IMR-90 (cell line): Measurements from ENCODE around the gene ZNRD2. TPM values are rescaled to one million over a fixed set of nuclear protein-coding genes. Genes with fewer than 3 reads are reported as not detected.

Experiments
- ATAC-seq: fragments of 200-7000 bp; cut with Tn5 transposase; 2 replicates; pipeline ENCODE4 v1.9.1; 2020; ENCODE audit warnings: low read depth, mild to moderate bottlenecking, moderate library complexity
- BruUV-seq: library from RNA; stranded (reverse); fragments of 400-500 nt; replicated peaks from 2 replicates; lab custom pipeline; 2021; lab: Mats Ljungman, UMichigan
- CTCF ChIA-PET: fragments of 300-600 bp; formaldehyde crosslinking; extraction: SDS; loops from one replicate; lab custom pipeline; 2021; ENCODE audit warnings: antibody characterized with exemption; lab: Yijun Ruan, JAX
- POLR2A ChIA-PET: fragments of 300-600 bp; sonication (Branson Sonifier 250); formaldehyde crosslinking; loops from one replicate; lab custom pipeline; 2022; ENCODE audit warnings: antibody characterized with exemption; ENCODE audit not compliant: unreplicated experiment; lab: Charles Lee
- DNase-seq: peaks from one replicate; pipeline ENCODE4 v3.0.0; 2013
- H2AFZ ChIP-seq: replicated peaks from 2 replicates; pipeline ENCODE3; 2013; ENCODE audit warnings: low read length, mild to moderate bottlenecking; ENCODE audit not compliant: poor library complexity
- H2AK5ac ChIP-seq: 2 replicates; pipeline ENCODE4 v1.6.1; 2013; ENCODE audit warnings: low read depth, low read length, inconsistent platforms
- H2AK9ac ChIP-seq: replicated peaks from 2 replicates; pipeline ENCODE3; 2013; ENCODE audit warnings: mild to moderate bottlenecking, low read depth, low read length, moderate library complexity; ENCODE audit not compliant: poor library complexity
- H2BK120ac ChIP-seq: 2 replicates; pipeline ENCODE4 v1.6.1; 2013; ENCODE audit warnings: low read depth, low read length, inconsistent platforms
- H2BK15ac ChIP-seq: 3 replicates; pipeline ENCODE4 v1.6.1; 2013; ENCODE audit warnings: low read depth, low read length, inconsistent platforms
- H2BK20ac ChIP-seq: 2 replicates; pipeline ENCODE4 v1.6.1; 2013; ENCODE audit warnings: low read depth, mild to moderate bottlenecking, inconsistent platforms, low read length, moderate library complexity
- H2BK5ac ChIP-seq: 2 replicates; pipeline ENCODE4 v1.6.1; 2013; ENCODE audit warnings: mild to moderate bottlenecking, low read depth, low read length, inconsistent platforms; ENCODE audit not compliant: poor library complexity, severe bottlenecking
- H3K14ac ChIP-seq: replicated peaks from 2 replicates; pipeline ENCODE4 v1.6.1; 2013; ENCODE audit warnings: low read depth, low read length, inconsistent platforms
- H3K18ac ChIP-seq: 2 replicates; pipeline ENCODE4 v1.6.1; 2013; ENCODE audit warnings: low read depth, low read length, control low read depth
- H3K23ac ChIP-seq: 2 replicates; pipeline ENCODE4 v1.6.1; 2013; ENCODE audit warnings: low read depth, low read length, inconsistent platforms
- H3K27ac ChIP-seq: 2 replicates; pipeline ENCODE4 v1.5.1; 2013; ENCODE audit warnings: mild to moderate bottlenecking, control low read depth, low read length; ENCODE audit not compliant: insufficient read depth
- H3K27me3 ChIP-seq: 2 replicates; pipeline ENCODE4 v1.6.1; 2013; ENCODE audit warnings: low read length; ENCODE audit not compliant: control insufficient read depth, insufficient read depth
- H3K36me3 ChIP-seq: 2 replicates; pipeline ENCODE4 v1.6.1; 2013; ENCODE audit warnings: low read length, mixed read lengths; ENCODE audit not compliant: control insufficient read depth, insufficient read depth
- H3K4ac ChIP-seq: 2 replicates; pipeline ENCODE4 v1.6.1; 2013; ENCODE audit warnings: low read depth, low read length, inconsistent platforms
- H3K4me1 ChIP-seq: 2 replicates; pipeline ENCODE4 v1.6.1; 2013; ENCODE audit warnings: low read length, mixed read lengths; ENCODE audit not compliant: control insufficient read depth, insufficient read depth
- H3K4me2 ChIP-seq: 2 replicates; pipeline ENCODE4 v1.6.1; 2013; ENCODE audit warnings: low read depth, mild to moderate bottlenecking, control low read depth, low read length, moderate library complexity
- H3K4me3 ChIP-seq: 2 replicates; pipeline ENCODE4 v1.5.1; 2013; ENCODE audit warnings: low read depth, mild to moderate bottlenecking, control low read depth, low read length, moderate library complexity; ENCODE audit not compliant: insufficient read depth
- H3K56ac ChIP-seq: 2 replicates; pipeline ENCODE4 v1.6.1; 2013; ENCODE audit warnings: low read length, inconsistent platforms; ENCODE audit not compliant: insufficient read depth; ENCODE audit errors: extremely low read depth
- H3K79me1 ChIP-seq, 2 experiments: 2 replicates each; pipeline ENCODE4 v1.6.1; 2013; ENCODE audit warnings: low read length in 2 of 2, inconsistent platforms in 1 of 2, low read depth in 1 of 2
- H3K9ac ChIP-seq: 2 replicates; pipeline ENCODE4 v1.6.1; 2013; ENCODE audit warnings: low read depth, low read length, control low read depth
- H3K9me1 ChIP-seq: 2 replicates; pipeline ENCODE4 v1.6.1; 2013; ENCODE audit warnings: low read length, inconsistent platforms; ENCODE audit not compliant: insufficient read depth
- H3K9me3 ChIP-seq: 2 replicates; pipeline ENCODE4 v1.6.1; 2013; ENCODE audit warnings: low read length; ENCODE audit not compliant: control insufficient read depth, insufficient read depth
- H4K20me1 ChIP-seq: 2 replicates; pipeline ENCODE4 v1.6.1; 2013; ENCODE audit warnings: low read length, inconsistent platforms; ENCODE audit not compliant: insufficient read depth
- H4K5ac ChIP-seq: 2 replicates; pipeline ENCODE4 v1.6.1; 2013; ENCODE audit warnings: mild to moderate bottlenecking, low read depth, low read length, control low read depth
- H4K8ac ChIP-seq, 2 experiments: 2 replicates each; pipeline ENCODE4 v1.6.1; 2013; ENCODE audit warnings: low read depth in 2 of 2, low read length in 2 of 2, control low read depth in 1 of 2, inconsistent platforms in 1 of 2
- H4K91ac ChIP-seq: 2 replicates; pipeline ENCODE4 v1.6.1; 2013; ENCODE audit warnings: low read depth, low read length, inconsistent platforms; ENCODE audit not compliant: insufficient read depth
- BHLHE40 ChIP-seq: fragments of 150-350 bp; IDR thresholded peaks from 2 replicates; pipeline ENCODE4 v1.6.1; 2016; ENCODE audit warnings: mild to moderate bottlenecking, low read depth, low read length
- CEBPB ChIP-seq: IDR thresholded peaks from 2 replicates; pipeline ENCODE4 v1.6.1; 2012; ENCODE audit warnings: low read depth, low read length, improper control_type of control experiment
- CHD1 ChIP-seq: IDR thresholded peaks from 2 replicates; pipeline ENCODE4 v1.6.1; 2012; ENCODE audit warnings: low read depth, low read length, improper control_type of control experiment
- FOS ChIP-seq: fragments of 150-350 bp; IDR thresholded peaks from 2 replicates; pipeline ENCODE4 v1.6.1; 2016; ENCODE audit warnings: low read depth, low read length
- MAFK ChIP-seq: IDR thresholded peaks from 2 replicates; pipeline ENCODE4 v1.6.1; 2012; ENCODE audit warnings: low read depth, low read length, improper control_type of control experiment
- MAZ ChIP-seq: IDR thresholded peaks from 2 replicates; pipeline ENCODE4 v1.6.1; 2012; ENCODE audit warnings: low read depth, mild to moderate bottlenecking, low read length, improper control_type of control experiment, moderate library complexity, borderline replicate concordance
- NFE2L2 ChIP-seq: fragments of 150-350 bp; IDR thresholded peaks from 2 replicates; pipeline ENCODE4 v1.6.1; 2016; ENCODE audit warnings: low read depth, mild to moderate bottlenecking, low read length
- RAD21 ChIP-seq: IDR thresholded peaks from 2 replicates; pipeline ENCODE4 v1.6.1; 2012; ENCODE audit warnings: low read length, improper control_type of control experiment
- RCOR1 ChIP-seq: IDR thresholded peaks from 2 replicates; pipeline ENCODE4 v1.6.1; 2012; ENCODE audit warnings: mild to moderate bottlenecking, low read length, improper control_type of control experiment; ENCODE audit not compliant: insufficient replicate concordance
- SMC3 ChIP-seq: fragments of 150-350 bp; IDR thresholded peaks from 2 replicates; pipeline ENCODE4 v1.6.1; 2016; ENCODE audit warnings: low read depth, mild to moderate bottlenecking, antibody characterized with exemption, low read length, moderate library complexity
- WGBS, 2 experiments: methylation state at CpG; one replicate each; pipeline versions ENCODE4 v1.1.5 to v1.1.7; 2013; ENCODE audit warnings: missing lambda C conversion rate in 2 of 2; ENCODE audit not compliant: insufficient read length in 1 of 2; ENCODE audit errors: extremely low coverage in 2 of 2; 5-methylcytosine and 5-hydroxymethylcytosine counted together
- dilution Hi-C: fragments of 300-500 bp; cut with HindIII; formaldehyde crosslinking; loops from one replicate; pipeline ENCODE4 v1.14.3; 2018; ENCODE audit warnings: low sequenced_read_pairs; ENCODE audit not compliant: unreplicated experiment
- in situ Hi-C: fragments of 300-500 bp; cut with MboI; formaldehyde crosslinking; loops from 3 replicates; pipeline ENCODE4 v1.14.3; 2019; ENCODE audit warnings: low sequenced_read_pairs, inconsistent platforms, mixed read lengths
- intact Hi-C: fragments of 100-400 bp; cut with micrococcal nuclease; formaldehyde crosslinking; loops from 2 replicates; pipeline ENCODE4 v1.10.0; 2022
- polyA plus RNA-seq, 3 experiments: library from polyadenylated mRNA; depleted of rRNA; stranded (reverse); fragments of >200 nt; gene quantifications; 2 replicates each; pipeline ENCODE4 v1.2.3, GENCODE V29; 2012; ENCODE audit warnings: low replicate concordance in 1 of 3
- total RNA-seq: library from RNA; depleted of rRNA; stranded (reverse); fragments of >200 nt; gene quantifications from 2 replicates; pipeline ENCODE4 v1.2.3, GENCODE V29; 2012
- TF ChIP-seq, protein P1 (sequence below): conservative IDR thresholded peaks from 2 replicates; pipeline ENCODE4 v1.5.1; 2012; ENCODE audit warnings: mild to moderate bottlenecking, low read depth, low read length, improper control_type of control experiment
- TF ChIP-seq, protein P2 (sequence below): fragments of 150-350 bp; IDR thresholded peaks from 2 replicates; pipeline ENCODE4 v1.6.1; 2017; ENCODE audit warnings: mild to moderate bottlenecking, antibody characterized with exemption, low read length, low read depth

Gene ZNRD2
- total and polyA plus RNA-seq, 2 of the 4 experiments (the other 2 are of a cell fraction), result 75.6 to 90.3 TPM

GRCh38 chr11:65611028-65611757 is 40.9 kb downstream of the ZNRD2 start (continued):
- no peak for TF ChIP-seq RAD21

GRCh38 chr11:65611758-65612603 is 41.7 kb downstream of the ZNRD2 start:
- H4K8ac ChIP-seq, result peak overlapping the region in 1 of 2 experiments; percentile 30; a peak in 1 of 4 replicates
- H2BK120ac ChIP-seq, result no peak overlapping the region
- H4K20me1 ChIP-seq, result peaks cover 40% of the 10 kb centered on the region
- no peak overlapping the region for H2BK20ac ChIP-seq
- H3K4ac ChIP-seq, result peak overlapping the region; percentile 51
- H3K23ac ChIP-seq, result no peak overlapping the region
- no peak overlapping the region; the same call in 1 of the 2 replicates for H3K14ac ChIP-seq
- H3K79me1 ChIP-seq, result peaks cover 9 to 76% of the 10 kb centered on the region in 2 experiments
- H3K4me3 ChIP-seq, result no peak overlapping the region
- peak overlapping the region; percentile 39 for H3K4me2 ChIP-seq
- H3K27ac ChIP-seq, result peak overlapping the region; percentile 5; the same call in 1 of the 2 replicates
- peak overlapping the region; percentile 59 for H2AFZ ChIP-seq
- no peaks in the 10 kb centered on the region for H3K9me3 ChIP-seq
- BruUV-seq, result no TSS peak
- H2AK5ac ChIP-seq, result peak overlapping the region; percentile 86
- peaks cover 24% of the 10 kb centered on the region for H3K4me1 ChIP-seq
- ATAC-seq (no peak), DNase-seq (peak; percentile 26)
- in situ Hi-C loops, result no loop called here
- no peak overlapping the region for H2BK15ac ChIP-seq
- intact Hi-C loops, result no loop called here
- peak overlapping the region; percentile 41; the same call in 1 of the 2 replicates for H4K91ac ChIP-seq
- CTCF ChIA-PET, result no interaction called here
- H2AK9ac ChIP-seq, result peak overlapping the region; percentile 83
- dilution Hi-C loops, result no loop called here
- peak overlapping the region; percentile 47 for H3K9ac ChIP-seq
- no peak overlapping the region for H4K5ac ChIP-seq
- no peaks in the 10 kb centered on the region for H3K27me3 ChIP-seq
- WGBS, 2 experiments, result 80% methylated on average over 1 of the region's 12 CpGs; no CpG with 5 or more reads in 1 of the 2 experiments
- no peak overlapping the region for H2BK5ac ChIP-seq
- peaks cover 14% of the 10 kb centered on the region for H3K36me3 ChIP-seq
- H3K9me1 ChIP-seq, result 0 out of 2 replicates have a peak, but pooled peaks cover 14% of the 10 kb centered on the region
- POLR2A ChIA-PET, result no interaction called here
- H3K18ac ChIP-seq, result no peak overlapping the region
- H3K56ac ChIP-seq, result no peak overlapping the region
- TF ChIP-seq, protein P1, sequence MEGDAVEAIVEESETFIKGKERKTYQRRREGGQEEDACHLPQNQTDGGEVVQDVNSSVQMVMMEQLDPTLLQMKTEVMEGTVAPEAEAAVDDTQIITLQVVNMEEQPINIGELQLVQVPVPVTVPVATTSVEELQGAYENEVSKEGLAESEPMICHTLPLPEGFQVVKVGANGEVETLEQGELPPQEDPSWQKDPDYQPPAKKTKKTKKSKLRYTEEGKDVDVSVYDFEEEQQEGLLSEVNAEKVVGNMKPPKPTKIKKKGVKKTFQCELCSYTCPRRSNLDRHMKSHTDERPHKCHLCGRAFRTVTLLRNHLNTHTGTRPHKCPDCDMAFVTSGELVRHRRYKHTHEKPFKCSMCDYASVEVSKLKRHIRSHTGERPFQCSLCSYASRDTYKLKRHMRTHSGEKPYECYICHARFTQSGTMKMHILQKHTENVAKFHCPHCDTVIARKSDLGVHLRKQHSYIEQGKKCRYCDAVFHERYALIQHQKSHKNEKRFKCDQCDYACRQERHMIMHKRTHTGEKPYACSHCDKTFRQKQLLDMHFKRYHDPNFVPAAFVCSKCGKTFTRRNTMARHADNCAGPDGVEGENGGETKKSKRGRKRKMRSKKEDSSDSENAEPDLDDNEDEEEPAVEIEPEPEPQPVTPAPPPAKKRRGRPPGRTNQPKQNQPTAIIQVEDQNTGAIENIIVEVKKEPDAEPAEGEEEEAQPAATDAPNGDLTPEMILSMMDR, result no peak
- TF ChIP-seq SMC3 (no peak), MAFK (no peak), BHLHE40 (no peak), NFE2L2 (no peak), RCOR1 (no peak), CHD1 (no peak), FOS (no peak), MAZ (no peak), CEBPB (no peak), RAD21 (no peak)
- TF ChIP-seq, protein P2, sequence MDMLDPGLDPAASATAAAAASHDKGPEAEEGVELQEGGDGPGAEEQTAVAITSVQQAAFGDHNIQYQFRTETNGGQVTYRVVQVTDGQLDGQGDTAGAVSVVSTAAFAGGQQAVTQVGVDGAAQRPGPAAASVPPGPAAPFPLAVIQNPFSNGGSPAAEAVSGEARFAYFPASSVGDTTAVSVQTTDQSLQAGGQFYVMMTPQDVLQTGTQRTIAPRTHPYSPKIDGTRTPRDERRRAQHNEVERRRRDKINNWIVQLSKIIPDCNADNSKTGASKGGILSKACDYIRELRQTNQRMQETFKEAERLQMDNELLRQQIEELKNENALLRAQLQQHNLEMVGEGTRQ, result no peak
